Measurements from ENCODE around the gene LAMTOR4.

- TF ChIP-seq EZH2 (IDR thresholded peaks at IDR 0.05; ENCODE audit: insufficient read depth, poor library complexity, severe bottlenecking) (no peak), EZH2phosphoT487 (IDR thresholded peaks at IDR 0.05; ENCODE audit: insufficient read depth, low read depth) (no peak)
These were observed 37.6 kb upstream of the LAMTOR4 start for GRCh38 chr7:100111156-100111555.
